GM19468 (cell line): Measurements from ENCODE around the gene IMPDH1.

Source experiments
- ATAC-seq: cut with Tn5 transposase; IDR thresholded peaks from one replicate; pipeline ENCODE4 v1.9.1; 2021; ENCODE audit warnings: mild to moderate bottlenecking, moderate library complexity, moderate number of reproducible peaks; ENCODE audit not compliant: unreplicated experiment; ENCODE audit errors: extremely low read depth

Gene IMPDH1

DNA sequence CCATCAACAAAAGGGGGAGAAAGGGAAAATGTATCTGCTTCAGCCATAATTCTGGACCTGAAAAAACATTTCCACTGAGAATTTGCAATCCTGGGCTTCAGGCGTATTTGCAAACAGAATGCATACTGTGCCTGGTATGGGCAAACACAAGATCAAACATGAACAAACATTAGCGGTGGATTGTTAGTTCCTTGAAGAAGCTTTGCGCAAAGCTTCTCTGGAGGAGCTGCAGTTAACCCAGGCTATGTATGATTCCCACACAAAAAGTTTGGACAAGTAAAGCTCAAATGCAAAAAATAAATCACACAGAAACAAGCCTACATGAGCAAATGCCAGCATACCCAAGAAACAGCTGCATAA is 25.5 kb upstream of the IMPDH1 start:
- ATAC-seq, result no peak

GRCh38 chr7:128434413-128435326 is 24.9 kb upstream of the IMPDH1 start:
- ATAC-seq, result no peak

- no peak for ATAC-seq
These were observed 22.0 kb upstream of the IMPDH1 start for GRCh38 chr7:128431754-128432153.

DNA sequence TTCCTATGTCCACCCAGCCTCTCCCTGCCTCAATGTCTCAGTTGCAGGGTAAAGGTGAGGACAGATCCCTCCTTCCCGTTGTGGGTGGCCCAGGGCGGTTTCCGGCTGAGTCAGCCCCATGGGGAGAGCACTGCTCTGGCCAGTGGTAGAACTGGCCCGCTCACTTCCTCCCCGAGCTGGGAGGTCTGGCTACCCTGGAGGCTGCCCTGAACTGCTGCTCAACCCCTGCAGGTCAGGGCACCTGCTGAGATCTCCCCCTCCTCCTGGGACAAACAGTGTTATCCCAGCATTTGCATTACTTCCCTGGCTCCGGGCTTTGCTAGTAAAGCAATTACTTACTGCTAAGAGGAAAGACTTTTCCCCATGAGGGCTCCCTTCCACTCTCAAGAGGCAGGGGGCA is 21.4 kb upstream of the IMPDH1 start:
- no peak for ATAC-seq

GRCh38 chr7:128430207-128430606 is 20.4 kb upstream of the IMPDH1 start:
- no peak for ATAC-seq

GRCh38 chr7:128427289-128427891 is 17.6 kb upstream of the IMPDH1 start:
- no peak for ATAC-seq

DNA sequence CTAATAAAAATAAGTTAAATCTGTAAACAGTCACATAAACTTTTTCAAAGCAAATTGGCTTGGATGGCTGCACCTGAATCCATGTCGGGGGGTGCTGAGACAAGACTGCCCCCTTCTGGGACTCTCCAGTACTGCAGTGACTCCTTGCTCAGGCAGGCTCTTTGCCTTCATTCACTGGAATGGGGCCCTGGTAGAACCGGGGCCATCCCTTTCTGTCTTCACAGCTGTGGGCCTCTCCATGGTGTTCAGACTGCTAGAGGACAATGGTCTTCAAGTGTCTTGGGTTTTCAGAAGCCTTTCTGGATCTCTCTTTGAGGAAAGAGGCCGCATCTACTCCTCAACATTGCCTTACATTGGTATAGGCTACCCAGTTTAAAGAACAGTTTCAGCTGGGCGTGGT is 16.1 kb upstream of the IMPDH1 start:
- ATAC-seq, result no peak

DNA sequence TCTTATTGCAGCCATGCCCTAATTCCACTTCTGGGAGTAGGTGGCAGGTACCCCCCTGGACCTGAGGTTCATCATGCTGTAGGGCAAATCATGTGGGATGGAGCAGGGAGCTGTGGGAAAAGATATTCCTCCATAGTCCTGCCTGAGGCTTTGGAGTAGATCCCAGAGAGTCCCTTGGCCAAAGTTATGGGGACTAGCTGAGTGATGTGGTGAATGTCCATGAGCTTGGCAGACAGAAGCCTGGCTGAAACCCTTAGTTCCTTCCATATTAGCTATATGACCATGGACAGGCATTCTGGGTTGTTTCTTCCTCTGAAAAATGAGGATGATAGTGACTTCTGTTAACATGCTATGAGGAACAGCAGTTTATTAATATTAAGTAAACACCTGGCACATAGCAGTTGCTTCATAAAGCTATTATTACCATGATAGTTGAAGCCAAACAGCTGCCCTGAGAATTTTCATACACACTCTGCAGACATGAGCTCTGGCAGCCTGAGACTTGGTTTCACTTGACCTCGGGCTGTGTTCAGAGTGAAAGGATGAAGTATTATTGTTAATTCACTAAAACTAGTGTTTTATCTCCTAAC is 15.0 kb upstream of the IMPDH1 start:
- no peak for ATAC-seq

DNA sequence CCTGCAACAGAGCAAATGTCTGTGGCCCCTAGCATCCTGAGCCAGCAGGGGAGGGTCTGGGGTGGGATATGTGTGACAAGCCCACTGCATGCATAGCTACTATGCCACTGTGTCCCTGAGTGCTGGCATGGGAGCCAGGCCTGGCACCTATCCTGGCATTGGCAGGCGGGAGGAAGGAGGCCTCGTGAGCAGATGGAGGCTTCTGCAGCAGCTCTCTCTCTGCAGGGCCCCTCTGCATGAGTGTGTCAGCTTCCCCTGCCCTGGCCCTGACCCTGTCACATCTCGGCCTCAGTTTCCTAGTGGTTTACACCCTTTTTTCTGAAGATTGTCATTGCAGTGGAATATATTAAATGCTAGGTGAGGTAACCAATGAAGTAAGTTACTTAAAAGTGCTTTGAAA is 13.1 kb upstream of the IMPDH1 start:
- ATAC-seq, result no peak

- no peak for ATAC-seq
These were observed 12.3 kb upstream of the IMPDH1 start for GRCh38 chr7:128422037-128422436.

- no peak for ATAC-seq
These were observed 11.6 kb upstream of the IMPDH1 start for GRCh38 chr7:128421384-128421783.

- no peak for ATAC-seq
These were observed 11.0 kb upstream of the IMPDH1 start for GRCh38 chr7:128420773-128421172.

GRCh38 chr7:128419257-128419656 is 9.5 kb upstream of the IMPDH1 start:
- ATAC-seq, result no peak

DNA sequence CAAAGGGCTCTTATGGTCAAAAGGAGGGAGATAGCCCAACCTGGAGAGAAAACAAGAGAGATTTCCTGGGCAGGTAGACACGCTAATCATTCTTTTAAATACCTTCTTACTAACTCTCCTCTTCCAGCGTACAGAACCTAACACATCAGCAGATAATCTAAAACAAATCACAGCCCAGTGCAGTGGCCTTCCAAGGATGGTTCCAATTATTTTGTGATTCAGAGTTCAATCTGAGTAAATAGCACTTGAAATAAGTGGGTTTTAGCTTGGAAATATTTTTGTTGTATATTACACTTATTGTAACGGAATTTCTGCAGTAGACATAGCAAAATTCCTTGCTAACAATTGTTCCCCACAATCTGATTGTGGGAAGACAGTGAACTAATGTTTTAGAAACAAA is 7.3 kb upstream of the IMPDH1 start:
- no peak for ATAC-seq

DNA sequence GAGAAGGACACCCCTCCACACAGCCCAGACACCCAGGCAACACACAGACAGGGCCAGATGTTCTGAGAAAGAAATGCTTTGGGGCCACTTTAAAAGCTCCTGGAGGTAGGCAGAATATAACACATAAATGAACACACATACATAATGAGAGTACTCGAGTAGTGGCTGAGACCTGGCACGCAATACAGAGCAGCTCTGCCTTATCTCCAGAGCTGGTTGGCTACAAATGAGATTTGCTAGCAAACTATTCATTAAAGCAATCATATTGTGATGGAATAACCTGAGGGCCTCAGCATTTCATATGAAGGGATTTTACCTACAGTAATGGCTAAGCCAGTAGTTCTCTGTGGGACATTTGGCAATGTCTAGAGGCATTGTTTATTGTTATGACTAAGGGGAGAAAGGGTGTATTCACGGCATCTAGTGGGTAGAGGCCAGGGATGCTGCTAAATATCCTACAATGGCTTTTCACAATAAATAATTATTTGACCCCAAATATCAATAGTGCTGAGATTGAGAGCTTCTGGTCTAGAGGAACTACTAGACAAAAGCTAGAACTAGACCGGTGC is 5.5 kb upstream of the IMPDH1 start:
- no peak for ATAC-seq

GRCh38 chr7:128410451-128410753 is 620 bp upstream of the IMPDH1 start:
- no peak for ATAC-seq

DNA sequence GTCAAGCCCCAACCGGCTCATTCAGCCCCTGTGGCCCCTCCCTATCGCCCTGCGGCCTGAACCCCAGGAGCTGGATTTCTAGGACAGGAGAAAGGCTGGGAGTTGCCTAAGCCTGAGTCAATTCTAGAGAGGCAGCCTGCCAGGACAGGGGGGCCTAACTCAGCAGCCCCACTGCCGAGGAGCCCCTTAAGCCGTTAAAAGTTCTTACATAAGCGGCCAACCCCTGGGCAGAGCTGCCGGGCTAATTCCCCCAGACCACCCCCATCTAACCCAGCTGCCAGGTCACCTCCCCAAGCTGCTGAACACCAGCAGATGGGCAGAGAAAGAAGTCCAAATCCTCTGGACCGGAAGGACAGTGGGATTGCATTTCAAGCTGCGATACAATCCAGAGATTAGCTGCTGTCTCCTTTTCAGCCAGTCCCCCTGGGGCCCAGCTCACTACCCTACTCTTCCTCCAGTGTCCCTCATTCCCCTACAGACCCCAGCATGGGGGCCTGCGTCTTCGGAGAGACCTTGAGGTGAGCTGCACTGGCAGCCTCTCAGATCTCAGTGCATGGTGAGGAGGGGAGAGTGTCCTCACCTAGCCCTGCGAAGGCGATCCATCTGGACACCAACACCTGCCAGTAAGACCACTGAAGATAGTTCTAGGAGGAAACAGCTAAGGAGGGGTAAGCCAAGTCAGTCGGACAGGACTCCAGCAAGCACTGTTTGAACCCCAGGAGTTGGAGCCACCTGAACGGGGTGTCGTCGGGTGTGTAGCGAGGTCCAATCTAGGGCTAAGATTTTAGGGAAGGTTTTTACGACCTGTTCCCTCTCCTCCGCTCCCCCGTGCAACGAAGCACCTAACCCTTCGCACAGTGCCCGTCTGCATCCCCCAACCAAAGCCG is 830 bp downstream of the IMPDH1 start:
- ATAC-seq, result no peak

DNA sequence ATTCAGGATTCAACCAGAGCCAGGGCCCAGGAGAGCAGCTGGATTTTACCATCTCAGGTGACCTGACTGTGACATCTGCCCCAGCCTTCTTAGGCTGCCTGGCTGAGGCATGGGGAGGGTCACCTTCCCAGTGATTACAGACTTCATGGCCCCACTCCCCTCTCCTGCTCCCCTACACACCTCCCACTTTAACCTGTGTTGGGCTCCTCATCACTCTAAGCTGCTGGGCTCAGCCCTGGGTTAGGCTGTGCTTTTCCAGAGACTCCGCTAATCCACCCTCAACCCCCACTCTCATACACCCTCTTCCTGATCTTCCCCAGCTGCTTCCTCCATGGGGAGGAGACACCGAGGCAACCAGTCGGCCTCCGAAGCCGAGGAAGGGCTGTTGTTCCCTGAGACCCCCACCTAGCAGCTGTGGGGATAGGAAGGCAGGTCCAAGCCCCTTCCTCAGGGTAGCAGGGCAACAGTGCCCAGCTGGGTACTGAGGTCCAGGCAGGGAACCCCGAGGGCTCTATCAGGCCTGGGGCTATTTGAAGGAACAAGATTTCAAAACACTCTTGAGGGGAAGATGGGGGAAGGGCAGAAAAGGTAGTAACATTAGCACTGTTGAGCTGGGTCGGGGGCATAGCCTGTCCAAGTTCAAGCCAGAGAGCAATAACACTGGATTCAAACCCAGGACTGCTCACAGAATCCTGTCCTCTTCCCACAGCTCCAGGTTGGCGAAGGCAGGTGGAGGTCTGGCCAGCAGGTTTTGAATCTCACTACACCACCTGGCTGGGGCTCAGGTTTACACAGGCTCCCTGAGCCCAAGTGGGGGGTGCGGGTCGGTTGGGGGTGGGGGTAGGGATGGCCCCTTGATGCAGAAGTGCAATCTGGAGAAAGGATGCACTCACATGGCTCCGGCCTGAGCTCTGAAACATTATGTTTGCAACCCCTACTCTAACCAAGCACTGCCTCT is 1.8 kb downstream of the IMPDH1 start:
- no peak for ATAC-seq

GRCh38 chr7:128407233-128407589 is 2.6 kb downstream of the IMPDH1 start:
- no peak for ATAC-seq
